Daoy (cell line): Measurements from ENCODE around the gene LIMK1. TPM values are rescaled to one million over a fixed set of nuclear protein-coding genes. Genes with fewer than 3 reads are reported as not detected.

ENCODE experiments used
- DNase-seq: peaks from one replicate; pipeline ENCODE4 v3.0.0-alpha.2; 2015; ENCODE audit warnings: low read depth
- total RNA-seq: library from RNA; depleted of rRNA; stranded (reverse); fragments of >200 nt; shearing (Covaris generic); gene quantifications from 2 replicates; pipeline ENCODE4 v1.2.3, GENCODE V29; 2014

Gene LIMK1
- total RNA-seq, 1 experiment from 2014 or later = 52.2 TPM

GRCh38 chr7:74056096-74056915, 27.3 kb upstream of the LIMK1 start:
- DNase-seq = no peak

DNA sequence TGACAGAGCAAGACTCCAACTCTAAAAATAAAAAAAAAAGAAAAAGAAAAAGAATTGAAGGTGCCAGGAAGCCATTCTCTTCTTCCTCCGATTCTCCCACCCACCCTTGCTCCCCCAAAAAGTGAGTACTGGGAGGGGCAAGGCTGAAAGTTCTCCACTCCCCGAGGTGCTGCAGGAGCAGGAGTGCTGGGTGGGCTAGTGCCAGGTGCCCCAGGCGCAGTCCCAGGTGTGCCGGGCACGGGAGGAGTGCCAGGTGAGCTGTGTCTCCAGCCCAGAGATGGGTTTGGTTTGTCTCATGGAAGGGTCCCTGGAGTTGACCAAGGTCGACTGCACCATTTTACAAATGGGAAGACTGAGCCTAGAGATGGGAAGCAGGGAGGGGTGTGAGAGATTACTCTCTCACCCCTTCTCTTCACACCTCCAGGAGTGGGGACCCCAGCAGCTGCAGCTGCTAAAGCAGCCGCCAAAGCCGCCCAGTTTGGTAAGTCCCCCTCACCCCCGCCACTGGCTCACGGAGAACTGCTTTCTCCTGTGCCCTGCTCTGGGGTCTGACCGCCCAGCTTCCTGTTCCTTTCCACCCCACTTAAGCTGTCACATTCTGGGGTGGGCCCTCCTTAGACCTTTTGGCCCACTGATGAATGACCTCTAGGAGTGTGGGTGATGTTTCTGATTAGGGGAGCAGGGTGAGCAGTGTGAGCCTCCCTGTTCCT, 26.2 kb upstream of the LIMK1 start:
- no peak for DNase-seq

- no peak for DNase-seq
Observed at GRCh38 chr7:74057987-74058386, 25.6 kb upstream of the LIMK1 start.

GRCh38 chr7:74058486-74058885, 25.1 kb upstream of the LIMK1 start:
- DNase-seq = no peak

DNA sequence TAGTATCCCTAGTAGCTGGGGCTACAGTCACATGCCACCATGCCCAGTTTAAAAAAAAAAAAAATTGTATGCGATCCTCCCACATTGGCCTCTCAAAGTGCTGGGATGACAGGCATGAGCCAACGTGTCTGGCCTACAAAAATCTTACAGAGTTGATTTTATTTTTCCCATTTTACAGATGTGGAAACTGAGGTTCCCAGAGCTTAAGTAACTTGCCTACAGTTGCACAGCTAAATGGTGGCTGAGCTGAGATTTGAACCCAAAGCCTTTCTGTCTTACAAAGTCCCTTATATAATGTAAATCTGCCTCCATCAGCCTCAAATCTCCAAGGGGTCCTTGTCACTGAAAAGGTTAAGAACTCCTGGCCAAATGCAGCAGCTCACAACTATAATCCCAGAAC, 24.6 kb upstream of the LIMK1 start:
- no peak for DNase-seq

- DNase-seq = peak; percentile 61
Observed at GRCh38 chr7:74059681-74060588, 23.7 kb upstream of the LIMK1 start.

DNA sequence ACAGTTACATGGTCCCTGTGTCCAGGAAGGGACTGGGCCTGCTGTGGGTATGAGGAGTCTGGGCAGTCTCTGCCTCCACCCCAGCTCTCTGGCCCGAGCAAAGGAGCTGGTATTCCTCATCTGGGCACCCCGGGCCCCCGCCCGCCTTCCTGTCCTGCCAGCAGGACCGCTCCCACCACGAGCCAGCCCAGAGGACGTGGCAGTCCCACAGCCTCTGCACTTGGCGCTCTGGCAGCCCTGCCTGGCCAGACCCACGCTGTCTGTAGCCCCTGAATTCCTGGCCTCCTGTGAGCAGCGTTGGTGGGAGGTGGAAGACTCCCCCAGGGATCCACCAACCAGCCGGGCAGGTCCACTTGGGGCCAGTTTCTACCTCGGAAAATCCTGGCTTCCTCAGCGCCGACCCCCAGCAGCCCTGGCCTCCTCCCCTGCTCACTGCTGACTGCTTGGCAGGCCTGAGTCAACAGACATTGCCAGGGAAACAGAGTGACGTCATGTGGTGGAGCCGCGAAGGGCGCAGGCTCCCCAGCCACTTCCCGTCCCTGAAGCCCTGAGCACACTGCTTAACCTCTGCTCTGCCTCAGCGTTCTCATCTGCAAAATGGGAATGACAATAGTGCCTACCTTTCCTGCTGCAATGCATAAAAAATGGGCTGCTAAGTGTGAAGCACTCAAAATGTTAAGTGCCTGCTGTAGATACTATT, 21.6 kb upstream of the LIMK1 start:
- DNase-seq = peak; percentile 99

- no peak for DNase-seq
Observed at GRCh38 chr7:74063223-74063641, 20.4 kb upstream of the LIMK1 start.

GRCh38 chr7:74063646-74064045, 20.0 kb upstream of the LIMK1 start:
- DNase-seq = no peak

DNA sequence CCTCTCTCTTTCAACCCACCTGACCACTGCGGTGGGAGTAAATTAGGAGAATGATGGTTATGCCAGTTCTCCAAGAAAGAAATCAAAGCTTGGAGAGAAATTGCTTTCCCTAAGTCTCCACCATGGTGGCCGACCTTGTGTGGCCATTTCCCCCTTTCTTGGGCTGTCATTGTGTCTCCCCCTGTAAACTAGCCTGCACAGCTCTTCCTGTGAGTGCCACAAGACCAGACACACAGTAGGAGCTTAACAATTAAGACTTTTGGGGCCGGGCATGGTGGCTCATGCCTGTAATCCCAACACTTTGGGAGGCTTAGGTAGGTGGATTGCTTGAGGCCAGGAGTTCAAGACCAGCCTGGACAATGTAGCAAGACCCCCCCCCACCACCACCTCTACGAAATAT, 18.9 kb upstream of the LIMK1 start:
- no peak for DNase-seq

DNA sequence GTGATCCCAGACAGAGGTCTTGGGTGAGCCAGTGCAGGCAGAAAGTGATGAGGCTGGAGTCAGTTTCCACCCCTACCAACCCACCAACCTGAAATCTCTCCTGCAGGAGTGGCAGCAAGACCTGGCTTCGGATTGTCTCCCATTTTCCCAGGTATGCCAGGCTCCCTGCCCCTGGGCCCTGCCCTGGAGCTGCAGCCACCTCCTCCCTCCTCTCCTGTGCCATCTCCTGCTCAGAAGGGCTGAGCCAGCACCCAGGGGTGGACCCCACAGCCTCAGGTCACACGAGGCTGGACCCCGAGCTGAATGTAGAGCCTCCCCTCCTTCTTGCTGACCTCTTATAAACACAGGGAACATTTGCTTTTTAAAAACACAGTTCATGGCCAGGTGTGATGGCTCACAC, 17.0 kb upstream of the LIMK1 start:
- no peak for DNase-seq

DNA sequence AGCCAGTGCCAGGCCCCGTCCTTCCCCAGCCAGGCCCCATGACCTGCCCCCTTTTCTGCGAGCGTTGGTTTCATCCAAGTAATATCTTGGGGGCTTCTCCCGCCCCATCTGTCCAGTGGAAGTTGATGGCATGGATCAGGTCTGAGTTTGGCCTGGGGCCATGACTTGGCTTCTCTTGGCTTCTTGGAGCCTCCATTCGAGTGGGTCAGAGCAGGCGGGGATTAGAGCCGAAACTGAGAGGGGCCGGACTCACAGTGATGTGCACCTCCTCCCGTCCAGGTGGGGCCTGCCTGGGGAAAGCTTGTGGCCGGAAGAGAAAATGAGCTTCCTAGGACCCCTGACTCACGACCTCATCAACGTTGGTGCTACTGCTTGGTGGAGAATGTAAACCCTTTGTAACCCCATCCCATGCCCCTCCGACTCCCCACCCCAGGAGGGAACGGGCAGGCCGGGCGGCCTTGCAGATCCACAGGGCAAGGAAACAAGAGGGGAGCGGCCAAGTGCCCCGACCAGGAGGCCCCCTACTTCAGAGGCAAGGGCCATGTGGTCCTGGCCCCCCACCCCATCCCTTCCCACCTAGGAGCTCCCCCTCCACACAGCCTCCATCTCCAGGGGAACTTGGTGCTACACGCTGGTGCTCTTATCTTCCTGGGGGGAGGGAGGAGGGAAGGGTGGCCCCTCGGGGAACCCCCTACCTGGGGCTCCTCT, 15.1 kb upstream of the LIMK1 start:
- no peak for DNase-seq

DNA sequence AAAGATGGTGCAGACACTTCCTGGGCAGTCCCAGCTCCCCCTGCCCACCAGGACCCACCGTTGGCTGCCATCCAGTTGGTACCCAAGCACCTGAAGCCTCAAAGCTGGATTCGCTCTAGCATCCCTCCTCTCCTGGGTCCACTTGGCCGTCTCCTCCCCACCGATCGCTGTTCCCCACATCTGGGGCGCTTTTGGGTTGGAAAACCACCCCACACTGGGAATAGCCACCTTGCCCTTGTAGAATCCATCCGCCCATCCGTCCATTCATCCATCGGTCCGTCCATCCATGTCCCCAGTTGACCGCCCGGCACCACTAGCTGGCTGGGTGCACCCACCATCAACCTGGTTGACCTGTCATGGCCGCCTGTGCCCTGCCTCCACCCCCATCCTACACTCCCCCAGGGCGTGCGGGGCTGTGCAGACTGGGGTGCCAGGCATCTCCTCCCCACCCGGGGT, 14.5 kb upstream of the LIMK1 start:
- no peak for DNase-seq

DNA sequence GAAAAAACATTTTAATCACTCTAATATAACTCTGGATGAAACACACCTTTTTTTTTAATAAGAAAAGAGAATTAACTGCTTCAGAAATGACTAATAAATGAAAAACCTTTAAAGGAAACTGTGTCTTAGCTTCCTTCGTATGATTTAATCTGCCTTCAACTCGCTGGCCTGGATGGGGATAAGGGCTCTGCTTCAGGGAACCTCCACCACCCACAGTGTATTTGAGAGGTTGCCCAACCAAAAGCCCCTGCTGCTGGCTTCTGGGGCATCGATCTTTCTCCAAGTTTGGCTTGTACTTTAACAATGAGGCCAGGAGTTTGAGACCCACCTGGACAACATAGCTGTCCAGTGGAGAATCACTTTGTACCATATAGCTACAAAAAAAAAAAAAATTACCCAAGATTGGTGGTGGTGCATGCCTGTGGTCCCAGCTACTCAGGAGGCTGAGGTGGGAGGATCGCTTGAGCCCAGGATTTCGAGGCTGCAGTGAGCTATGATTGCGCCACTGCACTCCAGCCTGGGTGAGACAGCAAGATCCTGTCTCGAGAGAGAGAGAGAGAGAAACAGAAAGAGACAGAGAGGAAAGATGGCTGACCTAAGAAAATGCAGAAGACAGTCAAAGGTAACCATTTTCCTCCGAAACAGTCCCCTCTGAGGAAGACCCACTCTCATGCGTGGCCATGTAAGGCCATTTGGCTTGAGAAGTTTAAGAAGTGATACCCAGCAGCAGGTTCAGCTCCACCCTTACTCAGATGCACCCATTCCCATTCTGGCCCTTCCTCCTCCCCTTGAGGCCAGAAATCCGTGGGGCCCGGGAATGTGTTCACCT, 13.6 kb upstream of the LIMK1 start:
- no peak for DNase-seq

GRCh38 chr7:74070619-74070921, 13.0 kb upstream of the LIMK1 start:
- no peak for DNase-seq

DNA sequence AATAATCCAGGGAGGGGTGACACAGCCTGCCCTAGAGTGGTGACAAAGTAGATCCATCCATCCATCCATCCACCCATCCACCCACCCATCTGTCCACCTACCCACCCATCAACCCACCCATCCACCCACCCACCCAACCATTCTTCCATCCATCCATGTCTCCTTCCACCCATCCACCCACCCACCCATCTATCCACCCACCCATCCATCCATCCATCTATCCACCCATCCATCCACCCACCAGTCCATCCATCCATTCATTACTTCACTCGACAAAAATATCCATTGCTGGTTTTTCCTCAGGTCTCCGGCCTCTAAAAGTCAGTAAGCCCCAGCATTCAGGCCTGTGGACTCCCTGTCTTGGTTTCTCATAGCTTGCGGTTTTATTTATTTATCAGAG, 12.5 kb upstream of the LIMK1 start:
- no peak for DNase-seq

DNA sequence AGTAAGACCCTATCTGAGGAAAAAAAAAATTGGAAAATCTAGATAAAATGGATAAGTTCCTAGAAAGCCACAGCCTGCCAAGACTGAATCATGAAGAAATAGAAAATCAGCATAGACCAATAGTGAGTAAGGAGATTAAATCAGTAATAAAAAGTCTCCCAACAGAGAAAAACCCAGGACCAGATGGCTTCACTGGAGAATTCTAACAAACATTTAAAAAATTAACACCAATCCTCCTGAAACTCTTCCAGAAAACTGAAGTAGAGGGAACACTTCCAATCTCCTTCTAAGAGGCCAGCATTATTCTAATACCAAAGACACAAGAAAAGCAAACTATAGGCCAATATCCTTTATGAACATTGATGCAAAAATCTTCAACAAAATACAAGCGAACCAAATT, 8.8 kb upstream of the LIMK1 start:
- no peak for DNase-seq

GRCh38 chr7:74078461-74078860, 5.1 kb upstream of the LIMK1 start:
- no peak for DNase-seq

- peak; percentile 21 for DNase-seq
Observed at GRCh38 chr7:74082770-74083116, 861 bp upstream of the LIMK1 start.
